Measurements from ENCODE around the gene CHKB. TPM values are rescaled to one million over a fixed set of nuclear protein-coding genes. Genes with fewer than 3 reads are reported as not detected.
"Not testable (repeated sequence)": the region's sequence is repeated elsewhere in the genome, so short reads cannot be mapped to it uniquely, and the experiment has no call there.

Gene CHKB
- total and polyA plus RNA-seq, 2 of the 8 experiments (the other 6 are each of a cell fraction or from before 2014, with no cell fraction given) = 27.9 to 42.2 TPM

- H3K4me2 ChIP-seq (ENCODE audit: insufficient read depth in 1 of 2, low read depth in 2 of 2, low read length in 2 of 2); H3K23me2 ChIP-seq (ENCODE audit: low read depth, low read length); H3K56ac ChIP-seq (replicated peaks; ENCODE audit: insufficient read length, low read depth, low read length); H2BK15ac ChIP-seq (ENCODE audit: low read length); H2BK120ac ChIP-seq (replicated peaks; ENCODE audit: low read depth, low read length); FAIRE-seq; H3K79me1 ChIP-seq (ENCODE audit: low read depth, low read length); H3K18ac ChIP-seq (ENCODE audit: extremely low read depth, low read length); H3K9me3 ChIP-seq (ENCODE audit: insufficient read depth in 2 of 2, low read depth in 1 of 2, low read length in 1 of 2); H2BK5ac ChIP-seq (ENCODE audit: low read depth, low read length); H3K4ac ChIP-seq (replicated peaks; ENCODE audit: insufficient read length, low read depth, low read length); H3K23ac ChIP-seq (ENCODE audit: insufficient read length); H3K79me2 ChIP-seq (ENCODE audit: control insufficient read depth in 1 of 2, insufficient read depth in 2 of 2, low read length in 2 of 2); H3K14ac ChIP-seq (ENCODE audit: insufficient read length); H4K8ac ChIP-seq (ENCODE audit: extremely low read depth, insufficient read depth, low read length); H2AK5ac ChIP-seq (ENCODE audit: low read depth, low read length); H2AFZ ChIP-seq (ENCODE audit: low read length); H3K36me3 ChIP-seq (ENCODE audit: control insufficient read depth in 2 of 4, insufficient read depth in 4 of 4, low read length in 3 of 4); H3K9ac ChIP-seq (replicated peaks in 1 of 4; ENCODE audit: extremely low read depth in 1 of 4, low read depth in 3 of 4, low read length in 3 of 4); H3K4me3 ChIP-seq (ENCODE audit: extremely low read depth in 1 of 4, insufficient read depth in 2 of 4, low read depth in 3 of 4, low read length in 4 of 4); H4K91ac ChIP-seq (replicated peaks; ENCODE audit: insufficient read length, low read length); H3K27ac ChIP-seq (ENCODE audit: low read depth, low read length); H2BK20ac ChIP-seq (ENCODE audit: low read length); H2BK12ac ChIP-seq (ENCODE audit: low read depth, low read length); H4K5ac ChIP-seq (ENCODE audit: insufficient read length, low read depth, low read length); POLR2A ChIA-PET (ENCODE audit: partially characterized antibody); H4K20me1 ChIP-seq (replicated peaks in 1 of 2; ENCODE audit: control insufficient read depth in 1 of 2, insufficient read depth in 2 of 2, low read length in 2 of 2): not testable (repeated sequence)
- peaks cover 0 to 11% (median 4%) of the 10 kb centered on the region in 4 experiments; a peak in 5 of 7 replicates for H3K4me1 ChIP-seq (replicated peaks in 1 of 4; ENCODE audit: control insufficient read depth in 3 of 4, insufficient read depth in 4 of 4, low read length in 3 of 4)
- DNase-seq (ENCODE audit: low read depth in 1 of 2, low spot score in 2 of 2) = peak in 1 of 2 experiments; percentile 43
- CTCF ChIA-PET (ENCODE audit: partially characterized antibody) = interaction anchor here (0.9 to 5.4 kb wide), 6 partner anchors 13 to 88 kb away, joined by 3 to 39 read pairs (median 10); partner anchors contain the start of genes CPT1B and SYCE3
- 83% methylated on average over 31 of the region's 39 CpGs; no CpG with 5 or more reads in 1 of the 2 experiments for WGBS, 2 experiments (ENCODE audit: extremely low coverage in 1 of 2, insufficient coverage in 1 of 2, insufficient read length in 1 of 2, insufficient replicate concordance in 2 of 2, low coverage in 1 of 2, low lambda C conversion rate in 2 of 2, missing lambda C conversion rate in 1 of 2)
- H3K27me3 ChIP-seq (replicated peaks in 1 of 4; ENCODE audit: control insufficient read depth in 3 of 4, extremely low read depth in 1 of 4, insufficient read depth in 3 of 4, low read length in 3 of 4) = peaks cover 22 to 40% (median 32%) of the 10 kb centered on the region in 4 experiments
These were observed 25.6 kb upstream of the CHKB start for GRCh38 chr22:50608058-50608840.
